DOHH2 (cell line): Measurements from ENCODE around the gene KCNJ14.

Experiments
- H3F3A ChIP-seq: fragments of 200-600 bp; sonication (generic), shearing (Covaris generic); 2 replicates; pipeline ENCODE4 v1.6.0; 2016; ENCODE audit warnings: antibody characterized with exemption, mild to moderate bottlenecking; ENCODE audit not compliant: control insufficient read depth, insufficient read depth
- H3K27ac ChIP-seq: fragments of 200-600 bp; sonication (generic); 2 replicates; pipeline ENCODE4 v1.5.1; 2014; ENCODE audit warnings: low read depth, mild to moderate bottlenecking, low read length, moderate library complexity
- H3K27me3 ChIP-seq: fragments of 200-600 bp; sonication (generic); 2 replicates; pipeline ENCODE4 v1.6.1; 2014; ENCODE audit warnings: mild to moderate bottlenecking, low read length, mixed read lengths; ENCODE audit not compliant: control insufficient read depth
- H3K36me3 ChIP-seq: fragments of 200-600 bp; sonication (generic); 2 replicates; pipeline ENCODE4 v1.6.1; 2014; ENCODE audit warnings: mild to moderate bottlenecking, low read length, moderate library complexity, mixed read lengths; ENCODE audit not compliant: control insufficient read depth
- H3K4me1 ChIP-seq: fragments of 200-600 bp; sonication (generic); 2 replicates; pipeline ENCODE4 v1.6.1; 2014; ENCODE audit warnings: mild to moderate bottlenecking, low read length, mixed read lengths; ENCODE audit not compliant: control insufficient read depth
- H3K4me2 ChIP-seq: fragments of 200-600 bp; sonication (generic); 2 replicates; pipeline ENCODE4 v1.6.0; 2014; ENCODE audit warnings: mild to moderate bottlenecking, low read length, moderate library complexity
- H3K4me3 ChIP-seq: fragments of 200-600 bp; sonication (generic); 2 replicates; pipeline ENCODE4 v1.5.1; 2014; ENCODE audit warnings: mild to moderate bottlenecking, low read length, mixed read lengths
- H3K79me2 ChIP-seq: fragments of 200-600 bp; sonication (generic); 2 replicates; pipeline ENCODE4 v1.6.1; 2014; ENCODE audit warnings: mild to moderate bottlenecking, low read length, mixed read lengths; ENCODE audit not compliant: control insufficient read depth
- H3K9me2 ChIP-seq: fragments of 200-600 bp; sonication (generic); replicated peaks from 2 replicates; pipeline ENCODE4 v1.6.1; 2014; ENCODE audit warnings: mild to moderate bottlenecking, low read length, mixed read lengths; ENCODE audit not compliant: control insufficient read depth
- H3K9me3 ChIP-seq: fragments of 200-600 bp; sonication (generic); 2 replicates; pipeline ENCODE4 v1.6.1; 2014; ENCODE audit warnings: antibody characterized with exemption, low read length, mixed read lengths; ENCODE audit not compliant: control insufficient read depth, insufficient read depth
- H4K20me1 ChIP-seq: fragments of 200-600 bp; sonication (generic); 2 replicates; pipeline ENCODE4 v1.6.0; 2014; ENCODE audit warnings: low read depth, mild to moderate bottlenecking, antibody characterized with exemption, low read length, moderate library complexity; ENCODE audit not compliant: control insufficient read depth, insufficient read depth
- EZH2phosphoT487 ChIP-seq: fragments of 200-600 bp; sonication (generic); IDR thresholded peaks from 2 replicates; pipeline ENCODE4 v1.6.1; 2017; ENCODE audit warnings: borderline replicate concordance, mild to moderate bottlenecking, antibody characterized with exemption, low read length, moderate library complexity, mixed read lengths
- TF ChIP-seq, protein P1 (sequence below): fragments of 200-600 bp; sonication (generic); IDR thresholded peaks from one replicate; pipeline ENCODE4 v1.5.1; 2014; ENCODE audit warnings: antibody characterized with exemption, mild to moderate bottlenecking, low read depth, low read length; ENCODE audit not compliant: poor library complexity, severe bottlenecking

KCNJ14 gene

DNA sequence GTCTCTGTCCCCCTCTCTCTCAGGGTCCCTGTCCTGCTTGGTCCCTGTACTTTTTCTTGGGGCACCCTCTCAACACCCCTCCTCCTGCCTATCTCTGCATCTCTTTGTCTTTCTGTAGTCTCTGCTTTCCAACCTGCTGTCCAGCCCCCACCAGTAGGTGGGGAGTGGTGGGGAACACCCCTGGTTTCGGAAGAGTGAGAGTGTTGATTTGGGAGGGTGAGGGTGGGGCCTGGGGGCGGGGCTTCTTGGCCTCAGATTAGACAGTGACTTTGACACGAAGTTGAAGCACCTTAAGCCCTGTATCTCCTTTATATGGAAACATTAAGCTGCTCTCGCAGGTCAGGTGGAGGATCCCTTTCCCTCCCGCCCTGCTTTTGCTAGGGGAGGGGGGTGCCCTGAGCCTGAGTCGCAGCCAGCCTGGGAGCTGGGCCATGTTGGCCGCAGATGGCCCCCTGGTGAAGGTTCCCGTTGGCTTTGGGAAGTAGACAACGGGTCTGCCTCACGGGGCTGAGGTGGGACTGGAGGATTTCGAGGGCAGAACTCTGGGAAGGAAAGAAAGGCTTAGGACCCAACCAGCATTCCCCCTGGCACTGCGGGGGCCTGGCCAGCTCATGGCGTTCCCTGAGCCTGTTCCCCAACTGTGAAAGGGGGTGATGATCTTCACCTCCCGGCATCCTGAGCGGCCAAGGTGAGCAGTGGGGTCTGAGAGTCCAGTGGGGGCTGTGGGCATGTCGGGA is at the start of gene KCNJ14:
KCNJ14 (plus strand) TSS at position 404 of the 737 bp plus-strand sequence. CDS start 6,151 bp downstream, outside the sequence.
- Histone ChIP-seq H3K4me1 (no peaks in the 10 kb centered on the region), H3K27me3 (no peaks in the 10 kb centered on the region), H3K79me2 (peaks cover 43% of the 10 kb centered on the region), H3K36me3 (peaks cover 74% of the 10 kb centered on the region), H3F3A (peaks cover 2% of the 10 kb centered on the region; the same call in 1 of the 2 replicates), H4K20me1 (no peaks in the 10 kb centered on the region; the same call in 1 of the 2 replicates), H3K9me2 (no peaks in the 10 kb centered on the region), H3K9me3 (no peaks in the 10 kb centered on the region), H3K4me3 (no peak within 1 kb of the TSS), H3K27ac (no peak within 1 kb of the TSS), H3K4me2 (no peak within 1 kb of the TSS)
- TF ChIP-seq EZH2phosphoT487: no peak
- TF ChIP-seq, protein P1, sequence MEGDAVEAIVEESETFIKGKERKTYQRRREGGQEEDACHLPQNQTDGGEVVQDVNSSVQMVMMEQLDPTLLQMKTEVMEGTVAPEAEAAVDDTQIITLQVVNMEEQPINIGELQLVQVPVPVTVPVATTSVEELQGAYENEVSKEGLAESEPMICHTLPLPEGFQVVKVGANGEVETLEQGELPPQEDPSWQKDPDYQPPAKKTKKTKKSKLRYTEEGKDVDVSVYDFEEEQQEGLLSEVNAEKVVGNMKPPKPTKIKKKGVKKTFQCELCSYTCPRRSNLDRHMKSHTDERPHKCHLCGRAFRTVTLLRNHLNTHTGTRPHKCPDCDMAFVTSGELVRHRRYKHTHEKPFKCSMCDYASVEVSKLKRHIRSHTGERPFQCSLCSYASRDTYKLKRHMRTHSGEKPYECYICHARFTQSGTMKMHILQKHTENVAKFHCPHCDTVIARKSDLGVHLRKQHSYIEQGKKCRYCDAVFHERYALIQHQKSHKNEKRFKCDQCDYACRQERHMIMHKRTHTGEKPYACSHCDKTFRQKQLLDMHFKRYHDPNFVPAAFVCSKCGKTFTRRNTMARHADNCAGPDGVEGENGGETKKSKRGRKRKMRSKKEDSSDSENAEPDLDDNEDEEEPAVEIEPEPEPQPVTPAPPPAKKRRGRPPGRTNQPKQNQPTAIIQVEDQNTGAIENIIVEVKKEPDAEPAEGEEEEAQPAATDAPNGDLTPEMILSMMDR: no peak

DNA sequence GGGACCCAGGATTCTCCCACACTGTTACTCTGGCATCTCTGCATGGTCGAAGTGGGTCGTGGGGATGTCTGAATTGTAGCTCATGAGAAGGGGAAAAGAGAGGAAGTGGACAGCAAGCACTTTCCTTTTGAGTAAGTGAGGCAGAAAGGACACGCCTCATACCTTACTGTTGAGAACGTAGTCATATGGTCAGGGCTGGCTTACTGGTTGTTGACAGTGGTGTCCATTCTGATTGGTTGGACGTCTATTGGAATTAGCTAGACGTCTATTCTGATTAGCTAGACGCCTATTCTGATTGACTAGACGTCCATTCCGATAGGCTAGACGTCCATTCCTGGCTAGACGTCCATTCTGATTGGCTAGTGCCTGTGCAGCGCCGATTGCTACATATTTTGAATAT is 49.5 kb upstream of the KCNJ14 start:
- no peaks in the 10 kb centered on the region for H3K36me3 ChIP-seq
- H3K27ac ChIP-seq: no peak overlapping the region
- H3K79me2 ChIP-seq: no peaks in the 10 kb centered on the region
- H3K9me3 ChIP-seq: no peaks in the 10 kb centered on the region
- no peak overlapping the region for H3K4me2 ChIP-seq
- H3K27me3 ChIP-seq: peaks cover 5% of the 10 kb centered on the region
- peaks cover 6% of the 10 kb centered on the region for H3K4me1 ChIP-seq
- no peaks in the 10 kb centered on the region for H3F3A ChIP-seq
- no peaks in the 10 kb centered on the region for H3K9me2 ChIP-seq
- no peaks in the 10 kb centered on the region for H4K20me1 ChIP-seq
- TF ChIP-seq EZH2phosphoT487: no peak
- TF ChIP-seq, protein P1: no peak
- no peak overlapping the region for H3K4me3 ChIP-seq

DNA sequence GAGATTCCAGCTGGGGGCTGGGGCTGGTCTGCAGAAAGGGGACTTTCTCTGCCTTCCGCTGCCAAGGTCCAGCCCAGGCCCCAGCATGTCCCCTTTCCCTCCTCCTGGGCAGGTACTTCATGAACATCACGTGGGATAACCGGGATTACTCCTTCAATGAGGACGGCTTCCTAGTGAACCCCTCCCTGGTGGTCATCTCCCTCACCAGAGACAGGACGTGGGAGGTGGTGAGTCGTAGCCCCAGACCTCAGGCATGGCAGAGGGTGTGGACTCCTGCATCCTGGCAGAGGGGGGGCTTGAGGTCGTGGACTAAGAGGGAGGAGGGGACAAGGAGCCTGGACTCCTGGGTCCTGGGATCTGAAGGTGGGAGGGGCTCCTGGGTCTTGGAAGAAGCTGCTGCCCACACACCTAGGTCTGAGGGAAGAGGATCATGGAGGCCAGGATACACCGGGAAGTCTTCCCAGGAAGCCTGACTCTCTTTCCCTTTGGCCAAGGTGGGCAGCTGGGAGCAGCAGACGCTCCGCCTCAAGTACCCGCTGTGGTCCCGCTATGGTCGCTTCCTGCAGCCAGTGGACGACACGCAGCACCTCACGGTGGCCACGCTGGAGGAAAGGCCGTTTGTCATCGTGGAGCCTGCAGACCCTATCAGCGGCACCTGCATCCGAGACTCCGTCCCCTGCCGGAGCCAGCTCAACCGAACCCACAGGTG is 41.3 kb upstream of the KCNJ14 start:
- Histone ChIP-seq H3K79me2 (no peaks in the 10 kb centered on the region), H3K4me2 (no peak overlapping the region), H3K27me3 (peaks cover 11% of the 10 kb centered on the region), H3K9me2 (no peaks in the 10 kb centered on the region), H3K27ac (no peak overlapping the region), H3K4me3 (no peak overlapping the region), H3K36me3 (no peaks in the 10 kb centered on the region), H3K9me3 (no peaks in the 10 kb centered on the region), H3K4me1 (peaks cover 16% of the 10 kb centered on the region), H3F3A (no peaks in the 10 kb centered on the region), H4K20me1 (no peaks in the 10 kb centered on the region)
- TF ChIP-seq, protein P1: no peak
- TF ChIP-seq EZH2phosphoT487: no peak
